K562 (cell line): ENCODE results near the gene TNPO3. TPM values are rescaled to one million over a fixed set of nuclear protein-coding genes. Genes with fewer than 3 reads are reported as not detected.
A peak's percentile ranks its signal among the peaks of the same experiment; 100 is the strongest.

Experiments used
- ATAC-seq: fragments of 200-7000 bp; cut with Tn5 transposase; 3 replicates; pipeline ENCODE4 v1.9.1; 2020; ENCODE audit warnings: moderate library complexity
- BruUV-seq: library from RNA; stranded (reverse); fragments of 400-500 nt; replicated peaks from 2 replicates; lab custom pipeline; 2021; lab: Mats Ljungman, UMichigan
- CTCF ChIA-PET: fragments of 300-600 bp; formaldehyde crosslinking; extraction: SDS; loops from one replicate; lab custom pipeline; 2021; ENCODE audit warnings: low intra/inter-chr PET ratio; lab: Yijun Ruan, JAX
- POLR2A ChIA-PET: fragments of 300-600, 350-650 bp; sonication (Branson Sonifier 250); formaldehyde crosslinking; extraction: SDS; loops from one replicate; lab custom pipeline; 2021; ENCODE audit warnings: antibody characterized with exemption, inconsistent platforms; lab: Yijun Ruan, JAX
- DNase-seq, 4 experiments: peaks; one replicate each; pipeline versions ENCODE4 v3.0.0 to v3.0.0-alpha.2; 2011 to 2018; ENCODE audit warnings: low spot score in 3 of 4, mixed read lengths in 3 of 4; ENCODE audit errors: extremely low read depth in 1 of 4
- FAIRE-seq: peaks from 2 replicates; lab custom pipeline; 2011; peaks lifted over from hg19 to GRCh38; lab: Jason Lieb, UNC
- H2AFZ ChIP-seq: 2 replicates; pipeline ENCODE4 v1.6.0; 2011; ENCODE audit warnings: low read depth, low read length, control low read depth, inconsistent platforms
- H3K27ac ChIP-seq: fragments of 200-600 bp; 3 replicates; pipeline ENCODE4 v1.8.0; 2011; ENCODE audit warnings: low read depth, mild to moderate bottlenecking, control low read depth, inconsistent platforms, low read length, moderate library complexity, mixed read lengths; ENCODE audit errors: extremely low read depth
- H3K27me3 ChIP-seq, 2 experiments: fragments of 300-600 bp in 1 of 2; 2 replicates in 1 of 2; 3 replicates in 1 of 2; pipeline versions ENCODE4 v1.6.0 to v1.8.0; 2011; ENCODE audit warnings: inconsistent platforms in 2 of 2, low read length in 2 of 2, mild to moderate bottlenecking in 1 of 2, mixed read lengths in 1 of 2, moderate library complexity in 1 of 2; ENCODE audit not compliant: control insufficient read depth in 2 of 2, insufficient read depth in 2 of 2
- H3K36me3 ChIP-seq: fragments of 300-600 bp; 3 replicates; pipeline ENCODE4 v1.8.0; 2011; ENCODE audit warnings: mild to moderate bottlenecking, low read length, inconsistent platforms; ENCODE audit not compliant: control insufficient read depth, insufficient read depth
- H3K4me1 ChIP-seq, 2 experiments: fragments of 200-600 bp in 1 of 2; replicated peaks in 1 of 2; 2 replicates in 1 of 2; 3 replicates in 1 of 2; pipeline versions ENCODE4 v1.5.1 to v1.8.0; 2011; ENCODE audit warnings: inconsistent platforms in 2 of 2, low read length in 2 of 2, mild to moderate bottlenecking in 1 of 2, mixed read lengths in 1 of 2, moderate library complexity in 1 of 2; ENCODE audit not compliant: control insufficient read depth in 2 of 2, insufficient read depth in 2 of 2
- H3K4me2 ChIP-seq: 2 replicates; pipeline ENCODE4 v1.6.1; 2011; ENCODE audit warnings: low read length, control low read depth, inconsistent platforms, mixed read lengths; ENCODE audit not compliant: insufficient read depth
- H3K4me3 ChIP-seq: fragments of 200-600 bp; sonication (generic), shearing (Covaris generic); 2 replicates; pipeline ENCODE4 v1.5.1; 2016; ENCODE audit warnings: control low read depth, inconsistent platforms
- H3K79me2 ChIP-seq: fragments of 200-600 bp; 3 replicates; pipeline ENCODE4 v1.8.0; 2011; ENCODE audit warnings: low read length, inconsistent platforms; ENCODE audit not compliant: control insufficient read depth, insufficient read depth
- H3K9ac ChIP-seq, 2 experiments: 2 replicates each; pipeline versions ENCODE4 v1.6.0 to v1.6.1; 2011; ENCODE audit warnings: low read depth in 2 of 2, low read length in 2 of 2, control low read depth in 1 of 2, inconsistent platforms in 1 of 2, mild to moderate bottlenecking in 1 of 2, mixed read lengths in 1 of 2; ENCODE audit not compliant: insufficient read depth in 1 of 2
- H3K9me1 ChIP-seq: one replicate; pipeline ENCODE4 v1.6.0; 2011; ENCODE audit warnings: inconsistent platforms, mild to moderate bottlenecking, low read length, moderate library complexity; ENCODE audit not compliant: control insufficient read depth, insufficient read depth
- H3K9me3 ChIP-seq: replicated peaks from 2 replicates; pipeline ENCODE4 v1.5.1; 2011; ENCODE audit warnings: low read depth, low read length, inconsistent platforms; ENCODE audit not compliant: control insufficient read depth, insufficient read depth
- H4K20me1 ChIP-seq: replicated peaks from 2 replicates; pipeline ENCODE4 v1.6.1; 2011; ENCODE audit warnings: low read length, inconsistent platforms, mixed read lengths; ENCODE audit not compliant: control insufficient read depth, insufficient read depth
- ATF1 ChIP-seq, 2 experiments: fragments of 450-650 bp in 1 of 2; IDR thresholded peaks; 2 replicates each; pipeline ENCODE4 v1.6.1; 2016; ENCODE audit warnings: missing compliant biosample characterization in 1 of 2, missing genetic modification characterization in 1 of 2
- ERF ChIP-seq: fragments of 450-650 bp; formaldehyde crosslinking; IDR thresholded peaks from 2 replicates; pipeline ENCODE4 v1.4.0; 2020; ENCODE audit warnings: mild to moderate bottlenecking, mixed read lengths
- MEIS2 ChIP-seq: fragments of 450-650 bp; IDR thresholded peaks from 2 replicates; pipeline ENCODE4 v1.6.1; 2014; ENCODE audit warnings: mild to moderate bottlenecking; ENCODE audit not compliant: partially characterized antibody
- PCBP1 ChIP-seq: fragments of 200-400 bp; formaldehyde crosslinking; IDR thresholded peaks from 2 replicates; pipeline ENCODE4 v1.6.1; 2018; ENCODE audit warnings: mild to moderate bottlenecking, low read depth, low read length; ENCODE audit not compliant: poor library complexity, severe bottlenecking
- RBFOX2 ChIP-seq: fragments of 200-400 bp; formaldehyde crosslinking; IDR thresholded peaks from 2 replicates; pipeline ENCODE4 v1.6.1; 2017; ENCODE audit warnings: low read depth, mild to moderate bottlenecking, low read length, moderate library complexity
- TGIF2 ChIP-seq: sonication (generic); formaldehyde crosslinking; IDR thresholded peaks from 2 replicates; pipeline ENCODE4 v1.8.1; 2022; ENCODE audit warnings: mild to moderate bottlenecking, missing genetic modification reagents, moderate library complexity
- WGBS: fragments of 100-300 bp; shearing (Covaris generic); methylation state at CpG from one replicate; pipeline ENCODE4 v1.1.6; 2016; ENCODE audit warnings: low coverage, mixed read lengths; ENCODE audit not compliant: insufficient coverage; ENCODE audit errors: missing lambda C conversion rate; 5-methylcytosine and 5-hydroxymethylcytosine counted together
- in situ Hi-C: fragments of 300-500 bp; cut with MboI; formaldehyde crosslinking; loops from 4 replicates; pipeline ENCODE4 v1.15.0; 2018; ENCODE audit warnings: inconsistent platforms, mixed read lengths
- intact Hi-C: fragments of 100-400 bp; cut with micrococcal nuclease; formaldehyde crosslinking; loops from 2 replicates; pipeline ENCODE4 v1.14.2; 2022
- polyA plus RNA-seq, 8 experiments: library from polyadenylated mRNA; depleted of rRNA in 4 of 8; stranded (reverse) in 5 of 8; unstranded in 3 of 8; fragments of >200 nt; fragmentation: Nextera tagmentation in 2 of 8; fragmentation: Illumina TruSeq in 1 of 8; extraction: Ambion mirVana in 2 of 8; extraction: Trizol in 1 of 8; gene quantifications; 2 replicates each; pipeline versions ENCODE4 v1.2.1 to v1.2.3, GENCODE V29; 2011 to 2014; ENCODE audit warnings: inconsistent platforms in 1 of 8, missing spikeins in 1 of 8
- total RNA-seq, 7 experiments: library from RNA; depleted of rRNA in 6 of 7; stranded (reverse); fragments of >200 nt in 6 of 7; fragmentation: Illumina TruSeq in 2 of 7; extraction: Trizol in 2 of 7; gene quantifications; 2 replicates each; pipeline versions ENCODE4 v1.2.1 to v1.2.3, GENCODE V29; 2011 to 2021; ENCODE audit warnings: low replicate concordance in 1 of 7
- TF ChIP-seq, protein P1 (sequence below), 2 experiments: IDR thresholded peaks; 2 replicates each; pipeline ENCODE4 v1.6.1; 2011; ENCODE audit warnings: borderline replicate concordance in 1 of 2, control low read depth in 1 of 2, low read depth in 1 of 2, low read length in 1 of 2, mild to moderate bottlenecking in 1 of 2, mixed read lengths in 1 of 2, moderate library complexity in 1 of 2; ENCODE audit not compliant: insufficient read depth in 1 of 2, insufficient read length in 1 of 2, poor library complexity in 1 of 2, severe bottlenecking in 1 of 2; ENCODE audit errors: extremely low read depth in 1 of 2
- TF ChIP-seq, protein P2 (sequence below): sonication (generic); formaldehyde crosslinking; IDR thresholded peaks from 2 replicates; pipeline ENCODE4 v1.8.1; 2023; ENCODE audit warnings: mild to moderate bottlenecking, missing genetic modification reagents

The TNPO3 gene
- total and polyA plus RNA-seq, 9 of the 15 experiments (the other 6 are each of a cell fraction or from before 2014, with no cell fraction given): 35.8 to 125 (median 110) TPM

DNA sequence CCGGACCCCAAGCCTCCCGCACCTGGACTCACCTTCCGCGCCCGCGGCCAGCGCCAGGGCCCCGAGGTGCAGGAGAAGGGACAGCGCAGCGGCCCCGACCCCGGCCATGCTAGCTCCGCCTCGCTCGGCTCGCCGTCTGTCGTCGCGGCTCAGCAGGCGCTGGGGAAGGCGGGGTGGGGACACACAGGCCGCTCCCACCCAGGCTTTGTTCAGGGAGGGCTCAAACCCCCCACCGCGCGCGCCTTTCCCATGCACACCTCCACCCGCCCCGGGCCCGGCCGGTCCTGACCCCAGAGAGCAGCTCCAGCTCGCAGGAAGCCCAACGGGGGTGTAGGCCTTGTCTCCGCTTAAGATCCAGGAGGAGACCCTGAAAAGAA is 144.4 kb downstream of the TNPO3 start, which contains the start of gene KCP:
Gene KCP (minus strand): TSS at position 141 of the 377 bp plus-strand sequence. CDS start 33 bp downstream, at position 108.
- FAIRE-seq: no peak
- Histone ChIP-seq H3K9me3 (no peaks in the 10 kb centered on the region; the same call in 1 of the 2 replicates), H4K20me1 (peaks cover 11% of the 10 kb centered on the region; the same call in 1 of the 2 replicates), H3K4me1 (peaks cover 0 to 35% of the 10 kb centered on the region in 2 experiments; a peak in 2 of 5 replicates), H3K27me3 (peaks cover 48 to 80% of the 10 kb centered on the region in 2 experiments), H3K36me3 (no peaks in the 10 kb centered on the region), H3K27ac (no peak within 1 kb of the TSS), H2AFZ (peak within 1 kb of the TSS; percentile 47), H3K9ac (peak within 1 kb of the TSS in 1 of 2 experiments; percentile 80; a peak in 2 of 4 replicates), H3K79me2 (no peaks in the 10 kb centered on the region), H3K4me2 (no peak within 1 kb of the TSS; the same call in 1 of the 2 replicates), H3K9me1 (no peaks in the 10 kb centered on the region), H3K4me3 (no peak within 1 kb of the TSS)
- POLR2A ChIA-PET: interaction anchor here (0.6 to 2.3 kb wide), 4 partner anchors 10 to 294 kb away, joined by 3 to 8 read pairs (median 4); no protein-coding TSS in a partner anchor
- CTCF ChIA-PET: no interaction called here
- in situ Hi-C loops: loop anchor here (5.0 kb wide), 1 partner anchor 53 kb away; no protein-coding TSS in a partner anchor
- peak; percentile 10; the same call in 2 of the 3 replicates for ATAC-seq
- intact Hi-C loops: no loop called here
- TF ChIP-seq RBFOX2: no peak
- peak; percentile 14 for TF ChIP-seq MEIS2
- no peak for TF ChIP-seq ATF1 (CRISPR knock-in tag; IDR thresholded peaks at IDR 0.05)
- no peak for TF ChIP-seq ATF1 (tag; IDR thresholded peaks at IDR 0.05)
- TF ChIP-seq, protein P1, sequence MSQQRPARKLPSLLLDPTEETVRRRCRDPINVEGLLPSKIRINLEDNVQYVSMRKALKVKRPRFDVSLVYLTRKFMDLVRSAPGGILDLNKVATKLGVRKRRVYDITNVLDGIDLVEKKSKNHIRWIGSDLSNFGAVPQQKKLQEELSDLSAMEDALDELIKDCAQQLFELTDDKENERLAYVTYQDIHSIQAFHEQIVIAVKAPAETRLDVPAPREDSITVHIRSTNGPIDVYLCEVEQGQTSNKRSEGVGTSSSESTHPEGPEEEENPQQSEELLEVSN (IDR thresholded peaks at IDR 0.05; ENCODE audit: borderline replicate concordance in 1 of 2, extremely low read depth in 1 of 2, insufficient read depth in 1 of 2, insufficient read length in 1 of 2, low read depth in 1 of 2, low read length in 1 of 2, poor library complexity in 1 of 2, severe bottlenecking in 1 of 2): peak in 1 of 2 experiments; percentile 15
- TF ChIP-seq ERF: no peak
- peak; percentile 45; the same call in 1 of the 2 replicates for TF ChIP-seq TGIF2 (CRISPR knock-in tag)
- TF ChIP-seq, protein P2, sequence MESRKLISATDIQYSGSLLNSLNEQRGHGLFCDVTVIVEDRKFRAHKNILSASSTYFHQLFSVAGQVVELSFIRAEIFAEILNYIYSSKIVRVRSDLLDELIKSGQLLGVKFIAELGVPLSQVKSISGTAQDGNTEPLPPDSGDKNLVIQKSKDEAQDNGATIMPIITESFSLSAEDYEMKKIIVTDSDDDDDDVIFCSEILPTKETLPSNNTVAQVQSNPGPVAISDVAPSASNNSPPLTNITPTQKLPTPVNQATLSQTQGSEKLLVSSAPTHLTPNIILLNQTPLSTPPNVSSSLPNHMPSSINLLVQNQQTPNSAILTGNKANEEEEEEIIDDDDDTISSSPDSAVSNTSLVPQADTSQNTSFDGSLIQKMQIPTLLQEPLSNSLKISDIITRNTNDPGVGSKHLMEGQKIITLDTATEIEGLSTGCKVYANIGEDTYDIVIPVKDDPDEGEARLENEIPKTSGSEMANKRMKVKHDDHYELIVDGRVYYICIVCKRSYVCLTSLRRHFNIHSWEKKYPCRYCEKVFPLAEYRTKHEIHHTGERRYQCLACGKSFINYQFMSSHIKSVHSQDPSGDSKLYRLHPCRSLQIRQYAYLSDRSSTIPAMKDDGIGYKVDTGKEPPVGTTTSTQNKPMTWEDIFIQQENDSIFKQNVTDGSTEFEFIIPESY (CRISPR knock-in tag): 0 out of 2 replicates have a peak, but pooled peaks have one; percentile 28
- TF ChIP-seq PCBP1: peak; percentile 35
- 29% methylated on average over 30 of the region's 34 CpGs for WGBS
- no TSS peak for BruUV-seq
- peak in 2 of 4 experiments; percentile 56 to 61 for DNase-seq
